AG10803 (cell line): ENCODE data around the gene OR4K15.

Source experiments
- DNase-seq: peaks from one replicate; pipeline ENCODE4 v3.0.0; 2010; ENCODE audit warnings: low read depth
- H3K4me3 ChIP-seq: 2 replicates; pipeline ENCODE4 v1.5.1; 2011; ENCODE audit warnings: mild to moderate bottlenecking, low read length, control low read depth
- CTCF ChIP-seq: conservative IDR thresholded peaks from 2 replicates; pipeline ENCODE4 v1.5.1; 2011; ENCODE audit warnings: mild to moderate bottlenecking, low read length, control low read depth, inconsistent platforms

The OR4K15 gene

GRCh38 chr14:19993438-19993837, 18.0 kb downstream of the OR4K15 start:
- no peak overlapping the region for H3K4me3 ChIP-seq
- TF ChIP-seq CTCF = no peak
- no peak for DNase-seq

- TF ChIP-seq CTCF = no peak
- no peak within 1 kb of the TSS for H3K4me3 ChIP-seq
- DNase-seq = no peak
These were observed 26.5 kb downstream of the OR4K15 start, which contains the start of gene OR4Q2 for GRCh38 chr14:20001863-20002262. Gene OR4Q2, plus strand, starts transcription at chr14:20002163.

- no peak overlapping the region for H3K4me3 ChIP-seq
- DNase-seq = no peak
- no peak for TF ChIP-seq CTCF
These were observed 26.9 kb downstream of the OR4K15 start for GRCh38 chr14:20002319-20002718.

- H3K4me3 ChIP-seq = no peak overlapping the region
- no peak for TF ChIP-seq CTCF
- DNase-seq = no peak
These were observed 32.8 kb downstream of the OR4K15 start for GRCh38 chr14:20008156-20008555.

- no peak for TF ChIP-seq CTCF
- no peak within 1 kb of the TSS for H3K4me3 ChIP-seq
- no peak for DNase-seq
These were observed 44.0 kb downstream of the OR4K15 start, which contains the start of gene OR4K14 for GRCh38 chr14:20019257-20019865. Gene OR4K14, minus strand, starts transcription at chr14:20019307. Its CDS starts 4,114 bp downstream, at chr14:20015193.
